ENCODE data around the gene PIK3C2B. TPM values are rescaled to one million over a fixed set of nuclear protein-coding genes. Genes with fewer than 3 reads are reported as not detected.

The PIK3C2B gene
- total and polyA plus RNA-seq, 7 donors = 9.2 to 47.6 (median 17.1) TPM

DNA sequence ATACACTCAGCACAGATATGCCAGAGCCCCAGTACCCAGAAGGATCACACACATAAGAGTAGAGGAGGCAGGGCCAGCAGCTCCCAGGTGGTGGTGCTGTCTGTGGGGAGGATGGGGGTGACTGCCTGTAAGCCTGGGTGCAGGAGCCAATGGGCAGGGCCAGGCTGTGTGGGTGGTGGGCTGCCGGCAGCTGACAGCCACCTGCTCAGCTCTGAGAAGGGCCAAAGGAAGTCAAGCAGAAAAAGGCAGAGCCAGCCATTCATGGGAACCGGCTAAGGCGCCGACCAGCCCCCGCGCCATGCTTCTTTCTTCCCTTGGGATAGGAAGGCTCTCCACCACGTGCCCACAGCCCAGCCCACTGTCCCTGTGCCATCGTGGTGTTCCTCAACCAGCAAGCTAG is 14.1 kb downstream of the PIK3C2B start:
- no peak for TF ChIP-seq EP300 (IDR thresholded peaks at IDR 0.05)
- TF ChIP-seq, protein P1, sequence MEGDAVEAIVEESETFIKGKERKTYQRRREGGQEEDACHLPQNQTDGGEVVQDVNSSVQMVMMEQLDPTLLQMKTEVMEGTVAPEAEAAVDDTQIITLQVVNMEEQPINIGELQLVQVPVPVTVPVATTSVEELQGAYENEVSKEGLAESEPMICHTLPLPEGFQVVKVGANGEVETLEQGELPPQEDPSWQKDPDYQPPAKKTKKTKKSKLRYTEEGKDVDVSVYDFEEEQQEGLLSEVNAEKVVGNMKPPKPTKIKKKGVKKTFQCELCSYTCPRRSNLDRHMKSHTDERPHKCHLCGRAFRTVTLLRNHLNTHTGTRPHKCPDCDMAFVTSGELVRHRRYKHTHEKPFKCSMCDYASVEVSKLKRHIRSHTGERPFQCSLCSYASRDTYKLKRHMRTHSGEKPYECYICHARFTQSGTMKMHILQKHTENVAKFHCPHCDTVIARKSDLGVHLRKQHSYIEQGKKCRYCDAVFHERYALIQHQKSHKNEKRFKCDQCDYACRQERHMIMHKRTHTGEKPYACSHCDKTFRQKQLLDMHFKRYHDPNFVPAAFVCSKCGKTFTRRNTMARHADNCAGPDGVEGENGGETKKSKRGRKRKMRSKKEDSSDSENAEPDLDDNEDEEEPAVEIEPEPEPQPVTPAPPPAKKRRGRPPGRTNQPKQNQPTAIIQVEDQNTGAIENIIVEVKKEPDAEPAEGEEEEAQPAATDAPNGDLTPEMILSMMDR (IDR thresholded peaks at IDR 0.05) = no peak
- TF ChIP-seq POLR2A (IDR thresholded peaks at IDR 0.05) = no peak
- TF ChIP-seq POLR2AphosphoS5 (IDR thresholded peaks at IDR 0.05) = no peak
- 51 to 81% methylated on average over 8 of the region's 8 CpGs for WGBS, 2 donors
- H3K36me3 ChIP-seq = no peaks in the 10 kb centered on the region
- H3K27me3 ChIP-seq = no peaks in the 10 kb centered on the region
- peaks cover 0 to 74% (median 70%) of the 10 kb centered on the region in 4 donors for H3K4me1 ChIP-seq
- H3K27ac ChIP-seq = no peak overlapping the region
- DNase-seq = no peak
- H3K4me3 ChIP-seq = no peak overlapping the region
- H3K9me3 ChIP-seq = no peaks in the 10 kb centered on the region
- intact Hi-C loops (cut with DNase I) = no loop called here

DNA sequence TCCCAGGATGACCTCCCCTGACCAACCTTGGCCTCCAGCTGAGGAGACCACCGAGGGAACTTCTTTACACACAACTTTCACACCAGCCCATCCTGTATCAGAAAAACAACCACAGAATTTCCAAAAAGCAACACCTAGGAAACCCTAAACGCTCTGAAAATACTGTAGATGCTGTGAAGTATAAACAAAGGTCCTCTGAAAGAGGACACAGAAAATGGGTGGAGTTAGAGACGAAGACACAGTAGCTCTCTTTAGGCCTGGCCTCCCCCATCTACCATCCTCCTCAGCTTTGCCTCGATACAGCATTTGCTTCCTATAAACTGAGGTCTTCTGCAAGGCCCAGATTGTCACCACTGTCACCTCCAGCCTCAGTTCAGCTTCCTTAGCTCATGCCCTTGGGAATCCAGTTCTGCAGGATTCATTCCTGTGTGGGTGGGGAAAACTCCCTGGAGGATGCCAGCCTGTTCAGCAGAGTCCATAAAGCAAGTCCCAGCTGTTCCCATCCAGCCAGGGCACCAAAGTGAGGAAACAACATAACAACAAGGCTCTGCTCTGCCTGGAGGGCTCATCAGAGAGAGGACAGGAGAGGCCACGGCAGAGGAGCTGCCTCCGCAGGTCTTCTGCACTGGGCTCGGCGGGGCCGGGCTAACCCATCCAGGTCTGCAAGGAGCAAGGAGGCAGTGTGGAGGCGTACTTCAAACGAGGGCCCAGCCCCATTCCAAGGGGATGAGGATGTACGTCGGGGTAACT is 15.0 kb downstream of the PIK3C2B start:
- intact Hi-C loops (cut with DNase I) = no loop called here
- Histone ChIP-seq H3K4me3 (no peak overlapping the region), H3K4me1 (peaks cover 0 to 77% (median 70%) of the 10 kb centered on the region in 4 donors), H3K27me3 (no peaks in the 10 kb centered on the region), H3K27ac (no peak overlapping the region), H3K36me3 (no peaks in the 10 kb centered on the region), H3K9me3 (no peaks in the 10 kb centered on the region)
- WGBS, 2 donors = 32 to 58% methylated on average over 13 of the region's 13 CpGs
- DNase-seq = no peak
- no peak for TF ChIP-seq POLR2AphosphoS5 (IDR thresholded peaks at IDR 0.05)
- TF ChIP-seq EP300 (IDR thresholded peaks at IDR 0.05) = no peak
- TF ChIP-seq, protein P1 (IDR thresholded peaks at IDR 0.05) = no peak
- no peak for TF ChIP-seq POLR2A (IDR thresholded peaks at IDR 0.05)

DNA sequence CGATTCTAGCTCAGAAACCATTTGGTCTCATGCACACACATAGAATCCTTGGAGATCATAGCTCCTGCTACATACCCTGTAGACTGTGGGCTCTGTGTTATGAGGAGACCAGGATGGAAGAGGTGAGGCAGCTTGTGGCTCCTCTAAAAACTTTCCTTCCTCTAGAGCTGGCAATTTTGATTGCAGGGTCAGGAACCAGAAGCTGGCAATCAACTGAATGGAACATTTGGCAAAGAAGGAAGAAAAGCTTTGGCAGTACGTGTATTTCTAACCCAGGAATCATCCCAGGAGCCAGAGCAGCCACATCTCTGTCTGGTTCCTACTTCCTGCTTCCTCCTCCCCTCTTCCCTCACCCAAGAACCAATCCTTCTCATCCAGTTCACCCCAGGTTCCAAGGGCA is 15.7 kb downstream of the PIK3C2B start:
- Histone ChIP-seq H3K9me3 (no peaks in the 10 kb centered on the region), H3K36me3 (no peaks in the 10 kb centered on the region), H3K4me3 (no peak overlapping the region), H3K27me3 (no peaks in the 10 kb centered on the region), H3K4me1 (peaks cover 0 to 77% (median 70%) of the 10 kb centered on the region in 4 donors), H3K27ac (peak overlapping the region in 1 of 4 donors; percentile 30)
- DNase-seq = no peak
- TF ChIP-seq, protein P1 (IDR thresholded peaks at IDR 0.05) = no peak
- TF ChIP-seq POLR2AphosphoS5 (IDR thresholded peaks at IDR 0.05) (no peak), POLR2A (IDR thresholded peaks at IDR 0.05) (no peak), EP300 (IDR thresholded peaks at IDR 0.05) (no peak)
- 55 to 64% methylated on average over 2 of the region's 2 CpGs for WGBS, 2 donors
- intact Hi-C loops (cut with DNase I) = no loop called here

DNA sequence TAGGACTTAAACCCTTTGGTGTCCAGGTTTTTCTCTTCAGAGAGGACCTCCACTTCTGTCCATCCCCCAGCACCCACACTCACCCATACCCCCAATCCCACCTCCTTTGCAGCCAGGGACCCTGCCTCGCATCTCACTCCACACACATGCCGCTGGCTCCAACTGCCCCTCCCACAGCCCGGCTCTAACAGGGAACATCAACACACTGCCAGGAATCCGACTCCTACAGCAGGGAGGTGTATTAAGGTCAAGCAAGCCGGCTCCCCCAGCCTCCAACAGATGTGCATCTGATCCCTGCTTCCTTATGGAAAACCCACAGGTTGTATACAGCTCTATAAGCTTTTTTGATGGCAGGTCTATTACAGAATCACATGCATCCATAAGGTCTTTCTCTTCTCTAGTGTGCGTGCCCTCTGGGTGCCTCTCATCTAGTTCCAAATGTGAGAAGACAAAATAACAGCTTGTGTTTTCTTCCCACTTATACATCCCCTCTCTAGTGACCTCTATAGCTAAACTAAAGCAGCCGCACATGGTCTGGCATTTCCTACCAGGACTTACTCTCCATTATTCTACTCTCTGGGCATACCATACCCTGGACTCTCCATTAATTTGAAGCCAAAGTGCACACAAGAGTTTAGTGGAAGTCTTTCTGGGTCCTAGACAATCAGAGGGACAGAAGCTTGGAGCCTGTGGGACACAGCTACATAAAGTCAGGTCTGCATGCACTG is 16.3 kb downstream of the PIK3C2B start:
- Histone ChIP-seq H3K9me3 (no peaks in the 10 kb centered on the region), H3K36me3 (no peaks in the 10 kb centered on the region), H3K27me3 (no peaks in the 10 kb centered on the region), H3K4me1 (peaks cover 0 to 77% (median 70%) of the 10 kb centered on the region in 4 donors), H3K4me3 (no peak overlapping the region), H3K27ac (peak overlapping the region in 1 of 4 donors; percentile 30)
- 80 to 82% methylated on average over 7 of the region's 7 CpGs for WGBS, 2 donors
- intact Hi-C loops (cut with DNase I) = no loop called here
- no peak for TF ChIP-seq POLR2A (IDR thresholded peaks at IDR 0.05)
- TF ChIP-seq POLR2AphosphoS5 (IDR thresholded peaks at IDR 0.05) = no peak
- no peak for DNase-seq

DNA sequence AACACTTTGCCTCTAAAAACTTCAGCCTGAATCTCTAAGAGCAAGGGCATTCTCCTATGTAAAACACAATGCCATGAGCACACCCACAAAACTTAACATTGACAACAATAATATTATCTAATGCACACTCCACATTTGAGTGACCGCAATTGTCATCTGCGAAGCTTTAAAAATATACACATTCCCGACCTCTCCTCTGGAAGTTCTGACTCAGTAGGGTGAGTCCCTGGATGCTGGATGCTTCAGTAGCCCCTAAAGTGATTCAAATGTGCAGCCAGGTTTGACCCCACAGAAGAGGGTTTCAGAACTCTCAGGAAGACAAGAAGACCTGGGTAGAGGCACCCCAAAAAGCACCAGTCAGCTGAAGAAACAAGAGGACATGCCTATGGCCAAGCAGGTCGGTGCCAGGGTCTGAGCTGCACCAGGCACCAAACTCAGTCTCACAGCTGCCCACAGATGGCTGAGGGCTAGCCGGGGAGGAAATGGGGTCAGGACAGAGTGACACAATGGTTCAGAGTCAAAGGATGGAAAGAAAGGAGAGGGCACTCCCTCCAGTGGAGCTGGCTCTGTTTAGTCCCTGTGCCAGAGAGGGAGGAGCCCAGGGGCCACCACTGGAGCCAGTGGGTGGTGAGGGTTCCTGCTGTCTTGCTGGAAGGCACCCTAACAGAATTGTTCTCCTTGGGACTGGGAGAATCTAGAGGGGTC is 17.4 kb downstream of the PIK3C2B start:
- H3K27me3 ChIP-seq = no peaks in the 10 kb centered on the region
- 64 to 71% methylated on average over 5 of the region's 5 CpGs for WGBS, 2 donors
- no peak for DNase-seq
- H3K36me3 ChIP-seq = no peaks in the 10 kb centered on the region
- H3K27ac ChIP-seq = no peak overlapping the region
- no peak overlapping the region for H3K4me3 ChIP-seq
- H3K4me1 ChIP-seq = peaks cover 0 to 70% (median 63%) of the 10 kb centered on the region in 4 donors
- no peaks in the 10 kb centered on the region for H3K9me3 ChIP-seq
- TF ChIP-seq, protein P1 (IDR thresholded peaks at IDR 0.05) = no peak
- TF ChIP-seq POLR2AphosphoS5 (IDR thresholded peaks at IDR 0.05) (no peak), EP300 (IDR thresholded peaks at IDR 0.05) (no peak), POLR2A (IDR thresholded peaks at IDR 0.05) (no peak)
- intact Hi-C loops (cut with DNase I) = no loop called here

Data from sigmoid colon (tissue), 7 donors.